GM19395 (cell line): ENCODE measurements around the gene S100A12.

Source experiments
- ATAC-seq: cut with Tn5 transposase; IDR thresholded peaks from one replicate; pipeline ENCODE4 v1.9.1; 2021; ENCODE audit warnings: mild to moderate bottlenecking, moderate library complexity; ENCODE audit not compliant: unreplicated experiment

S100A12 gene

GRCh38 chr1:153337980-153338853 lies 37.2 kb downstream of the S100A12 start:
- no peak for ATAC-seq

GRCh38 chr1:153336650-153337049 lies 38.8 kb downstream of the S100A12 start:
- ATAC-seq, result no peak

- no peak for ATAC-seq
Measured at GRCh38 chr1:153333902-153334301, 41.5 kb downstream of the S100A12 start.

- no peak for ATAC-seq
Measured at GRCh38 chr1:153324912-153325311, 50.5 kb downstream of the S100A12 start.
